NCI-H748 treated with DMSO at 0.1 percent for 48 hours (cell line): ENCODE results near the gene FANK1.
"Not testable (repeated sequence)": the region's sequence is repeated elsewhere in the genome, so short reads cannot be mapped to it uniquely, and the experiment has no call there.

Source experiments
- DNase-seq: peaks from one replicate; lab custom pipeline; 2025; lab: John Stamatoyannopoulos, UW

The FANK1 gene

DNA sequence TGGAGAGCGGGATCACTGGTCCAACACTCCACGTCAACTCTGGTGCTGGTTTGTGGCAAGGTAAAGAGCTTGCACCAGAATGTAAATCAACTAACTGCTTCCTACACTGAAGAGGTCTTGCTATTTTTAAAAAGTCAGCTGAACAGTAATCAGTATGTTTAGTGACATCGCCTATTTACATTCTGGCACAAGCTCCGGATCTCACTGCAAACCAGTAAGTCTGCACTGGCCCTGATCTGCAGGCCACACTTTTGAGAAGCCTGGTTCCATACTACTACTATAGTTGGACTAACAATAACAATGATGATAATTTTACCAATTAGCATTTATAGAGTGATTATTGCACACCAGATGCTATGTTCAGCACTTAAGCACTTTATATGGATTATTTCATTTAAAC lies 6.9 kb upstream of the FANK1 start:
- not testable (repeated sequence) for DNase-seq

GRCh38 chr10:125892402-125892801 lies 4.0 kb upstream of the FANK1 start:
- DNase-seq: not testable (repeated sequence)

DNA sequence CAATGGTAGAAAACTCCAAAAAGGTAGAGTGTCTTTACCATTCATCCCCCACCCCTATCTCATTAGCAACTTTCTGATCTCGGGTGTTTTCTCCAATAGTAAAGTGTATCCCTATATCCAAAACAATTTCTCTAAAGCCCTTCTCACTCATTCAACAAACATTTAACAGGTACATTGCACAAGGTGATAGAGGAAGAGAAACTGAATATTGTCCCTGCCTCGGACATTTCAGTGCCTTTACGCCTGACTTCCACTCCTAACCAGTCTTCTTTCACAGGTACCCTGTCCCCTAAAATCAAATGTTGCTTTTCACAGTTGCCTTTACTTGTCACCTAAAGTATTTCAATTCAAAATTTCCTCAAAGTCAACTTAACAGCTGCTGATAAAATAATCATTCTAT lies 2.2 kb upstream of the FANK1 start:
- DNase-seq: not testable (repeated sequence)

DNA sequence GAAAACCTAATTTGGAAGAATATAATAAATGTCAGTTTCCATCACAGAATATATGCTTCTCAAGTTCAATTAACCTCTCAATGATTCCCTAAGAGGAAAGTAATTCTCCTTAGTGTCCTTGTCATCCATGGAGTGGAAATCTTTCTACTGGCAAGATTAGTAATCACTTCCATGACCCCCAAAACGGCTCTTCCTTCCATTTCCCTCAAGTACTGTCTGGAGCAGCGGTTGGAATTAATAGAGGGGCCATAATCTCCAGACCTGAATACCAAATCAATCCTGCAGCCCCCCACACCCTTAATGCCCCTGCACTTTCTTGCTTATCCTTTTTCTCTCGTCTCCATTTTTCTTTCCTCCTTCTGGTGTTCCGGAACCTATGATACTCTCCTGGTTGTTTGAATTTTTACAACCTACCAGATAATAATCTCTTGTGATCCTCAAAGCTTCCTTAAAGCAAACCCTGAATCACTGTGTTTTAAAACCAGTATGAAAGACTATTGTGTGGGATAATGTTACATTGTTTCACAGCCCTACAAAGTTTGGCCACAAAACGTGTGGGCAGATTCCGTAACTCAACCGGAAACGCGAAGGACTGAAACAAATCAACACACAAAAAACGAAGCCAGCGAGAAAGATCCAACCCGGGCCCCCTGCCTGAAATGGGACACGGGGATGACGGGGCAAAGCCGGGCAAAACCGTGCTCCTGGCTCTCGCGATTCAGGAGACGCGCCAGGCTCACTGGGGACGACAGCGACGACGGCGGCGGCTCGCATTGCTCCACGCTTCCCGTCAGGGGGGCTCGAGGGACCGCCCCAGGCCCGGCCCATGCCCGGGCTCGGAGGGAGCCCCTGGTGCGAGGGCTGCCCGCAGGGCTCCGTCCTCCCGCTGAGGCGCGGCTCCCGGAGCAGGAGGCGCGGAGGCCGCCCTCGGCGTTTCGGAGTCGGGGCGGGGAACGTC lies 955 bp upstream of the FANK1 start:
- not testable (repeated sequence) for DNase-seq

DNA sequence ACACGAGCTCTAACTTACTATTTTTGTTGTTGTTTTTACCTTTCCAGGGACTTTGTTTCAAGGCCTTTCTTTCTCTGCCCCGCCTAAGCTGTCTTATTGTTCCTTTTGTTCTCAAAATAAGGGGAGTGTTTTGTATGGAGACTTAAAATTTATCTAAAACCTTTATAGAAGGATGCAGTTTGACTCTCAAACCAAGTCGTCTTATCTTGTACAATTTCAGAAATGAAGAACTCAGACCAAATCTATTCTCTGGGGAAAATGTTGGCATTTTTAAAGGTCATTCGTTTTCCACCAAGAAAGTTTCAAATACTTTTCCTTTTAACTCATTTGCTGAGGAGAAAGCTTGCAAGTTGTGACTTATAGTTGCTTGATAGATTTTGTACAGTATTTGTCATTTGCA lies 953 bp downstream of the FANK1 start:
- not testable (repeated sequence) for DNase-seq

DNA sequence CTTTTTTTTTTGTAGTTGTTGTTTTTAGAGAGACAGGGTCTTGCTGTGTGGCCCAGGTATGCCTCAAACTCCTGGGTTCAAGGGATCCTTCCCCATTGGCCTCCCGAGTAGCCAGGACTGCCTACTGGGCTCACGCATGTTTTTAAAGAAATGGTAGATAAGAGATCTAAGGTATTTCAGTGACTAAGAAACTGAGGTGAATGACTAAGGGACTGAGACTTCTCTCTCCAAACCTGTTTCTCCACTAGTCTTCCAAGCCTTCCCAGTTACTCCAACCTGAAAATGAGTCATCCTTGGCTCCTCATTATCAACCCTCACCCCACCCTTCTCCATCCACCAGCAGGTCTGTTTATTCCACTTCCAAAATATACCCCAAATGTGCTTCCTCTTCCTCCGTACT lies 4.6 kb downstream of the FANK1 start:
- DNase-seq: not testable (repeated sequence)

DNA sequence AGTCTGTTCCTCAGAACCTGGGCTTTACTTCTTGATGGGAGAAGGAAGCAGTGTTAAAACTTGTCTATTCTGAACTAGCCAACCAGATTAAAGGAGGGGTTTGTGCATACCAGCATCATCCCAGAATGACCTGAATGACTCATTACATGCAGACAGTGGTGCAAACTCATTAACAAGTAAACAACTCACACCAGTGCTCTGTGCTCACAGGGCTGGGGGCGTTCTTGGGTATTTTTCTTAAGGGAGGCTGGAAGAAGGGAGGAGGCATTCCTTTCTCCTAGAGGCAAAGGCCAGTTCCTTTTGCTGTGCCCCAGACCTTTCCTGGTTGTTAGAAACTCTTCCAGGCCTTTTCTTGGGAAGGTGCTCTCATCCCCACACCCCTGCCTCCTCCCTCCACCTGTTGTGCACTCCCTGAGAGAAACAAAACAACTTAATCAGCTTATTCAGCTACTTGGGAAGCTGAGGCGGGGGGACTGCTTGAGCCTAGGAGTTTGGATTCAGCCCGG lies 6.8 kb downstream of the FANK1 start:
- DNase-seq: not testable (repeated sequence)

DNA sequence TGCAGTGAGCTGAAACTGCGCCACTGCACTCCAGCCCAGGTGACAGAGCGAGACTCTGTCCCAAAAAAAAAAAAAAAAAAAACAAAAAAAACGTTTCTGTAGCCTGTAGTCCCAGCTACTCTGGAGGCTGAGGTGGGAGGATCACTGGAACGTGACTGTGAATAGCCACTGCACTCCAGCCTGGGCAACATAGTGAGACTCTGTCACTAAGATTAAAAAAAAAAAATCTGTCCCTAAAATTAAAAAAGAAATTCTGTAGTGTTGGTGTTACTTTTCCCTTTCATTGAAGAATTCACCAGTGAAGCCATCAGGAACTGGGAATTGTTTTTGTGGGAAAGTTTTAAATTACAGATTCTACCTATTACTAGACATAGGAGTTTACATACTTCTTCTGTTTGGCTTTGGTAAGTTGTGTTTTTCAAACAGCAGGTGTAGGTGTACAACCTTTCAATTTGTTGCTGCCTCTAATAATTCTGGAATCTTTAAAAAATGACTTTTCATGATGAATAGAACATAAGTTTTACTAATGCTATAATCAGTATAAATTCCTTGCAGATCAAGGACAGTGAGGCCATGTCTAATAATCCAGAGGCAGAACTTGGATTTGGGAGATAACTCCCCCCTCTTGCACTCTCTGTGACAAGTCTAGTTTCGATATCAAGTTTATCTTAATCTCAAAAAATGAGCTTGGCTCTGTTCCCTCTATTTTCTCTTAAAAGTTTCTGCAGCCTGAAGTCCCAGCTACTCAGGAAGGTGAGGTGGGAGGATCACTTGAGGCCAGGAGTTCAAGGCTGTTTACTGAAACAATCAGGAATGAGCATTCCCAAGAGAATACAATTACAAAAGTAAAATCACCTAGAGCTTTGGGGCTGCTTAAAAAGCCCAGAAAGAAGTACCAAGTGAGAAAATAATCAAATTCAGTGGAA lies 9.0 kb downstream of the FANK1 start:
- not testable (repeated sequence) for DNase-seq

DNA sequence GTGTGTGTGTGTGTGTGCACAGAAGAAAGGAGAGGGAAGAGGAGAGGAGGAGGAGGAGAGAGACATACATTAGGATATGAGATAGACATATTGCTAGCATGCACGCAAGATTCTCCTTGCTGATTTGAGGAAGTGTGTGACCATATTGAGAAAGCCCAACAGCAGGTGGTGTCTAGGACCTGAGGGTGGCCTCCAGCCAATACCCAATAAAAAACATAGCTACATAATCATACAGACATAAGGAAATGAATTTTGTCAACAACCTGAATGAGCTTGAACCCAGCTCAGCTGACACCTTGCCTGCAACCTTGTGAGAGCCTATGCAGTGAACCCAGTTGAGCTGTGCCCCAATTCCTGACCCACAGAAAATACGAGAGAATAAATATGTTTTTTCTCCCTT lies 11.2 kb downstream of the FANK1 start:
- DNase-seq: not testable (repeated sequence)

DNA sequence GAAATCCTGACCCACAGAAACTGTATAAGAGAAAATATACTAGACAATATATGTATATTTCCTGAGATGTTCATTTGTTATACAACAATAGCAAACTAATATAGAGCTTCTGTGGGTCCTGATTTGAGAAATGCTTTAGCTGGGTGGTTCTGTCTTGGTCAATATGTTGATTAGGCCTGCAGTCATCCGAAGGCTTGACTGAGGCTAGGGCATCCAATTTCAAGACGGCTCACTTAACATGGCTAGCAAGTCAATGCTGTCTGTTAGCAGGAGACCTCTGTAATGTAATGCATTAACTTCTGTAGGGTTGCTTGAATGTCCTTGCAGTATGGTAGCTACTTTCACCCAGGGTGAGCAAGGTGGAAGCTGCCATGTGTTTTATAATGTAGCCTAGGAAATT lies 12.4 kb downstream of the FANK1 start:
- not testable (repeated sequence) for DNase-seq

DNA sequence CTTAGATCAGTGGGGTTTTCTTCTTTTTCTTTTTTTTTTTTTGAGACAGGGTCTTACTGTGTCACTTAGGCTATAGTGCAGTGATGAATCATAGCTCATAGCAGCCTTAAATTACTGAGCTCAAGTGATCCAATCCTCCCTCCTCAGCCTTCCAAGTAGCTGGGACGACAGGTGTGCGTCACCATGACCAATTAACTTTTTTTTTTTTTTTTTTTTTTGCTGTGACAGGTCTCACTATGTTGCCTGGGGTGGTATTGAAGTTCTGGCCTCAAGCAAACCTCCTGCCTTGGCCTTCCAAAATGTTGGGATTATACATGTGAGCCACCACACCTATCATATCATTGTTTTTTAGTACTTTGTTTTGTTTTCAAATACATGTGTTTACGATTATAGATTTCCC lies 13.1 kb downstream of the FANK1 start:
- not testable (repeated sequence) for DNase-seq

DNA sequence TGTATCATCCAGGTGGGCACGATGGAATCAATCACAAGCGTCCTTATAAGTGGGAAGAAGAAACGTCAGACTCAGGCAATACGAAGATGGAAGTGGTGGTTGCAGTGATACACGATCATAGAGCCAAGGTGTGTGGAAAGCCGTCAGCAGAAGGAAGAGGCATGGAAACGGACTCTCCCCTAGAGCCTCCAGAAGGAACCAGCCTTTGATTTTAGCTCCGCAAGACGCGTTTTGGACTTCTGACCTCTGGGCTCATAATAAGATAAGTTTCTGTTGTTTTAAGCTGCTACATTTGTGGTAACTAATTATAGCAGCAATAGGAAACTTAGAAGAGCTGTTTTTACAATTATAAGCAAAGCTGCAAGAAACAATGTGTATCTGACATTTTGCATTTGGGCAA lies 14.8 kb downstream of the FANK1 start:
- DNase-seq: no peak

- peak; percentile 80 for DNase-seq
These were observed 15.6 kb downstream of the FANK1 start for GRCh38 chr10:125911990-125912389.

GRCh38 chr10:125913277-125913676 lies 16.9 kb downstream of the FANK1 start:
- DNase-seq: not testable (repeated sequence)

- no peak for DNase-seq
These were observed 20.6 kb downstream of the FANK1 start for GRCh38 chr10:125916977-125917376.

DNA sequence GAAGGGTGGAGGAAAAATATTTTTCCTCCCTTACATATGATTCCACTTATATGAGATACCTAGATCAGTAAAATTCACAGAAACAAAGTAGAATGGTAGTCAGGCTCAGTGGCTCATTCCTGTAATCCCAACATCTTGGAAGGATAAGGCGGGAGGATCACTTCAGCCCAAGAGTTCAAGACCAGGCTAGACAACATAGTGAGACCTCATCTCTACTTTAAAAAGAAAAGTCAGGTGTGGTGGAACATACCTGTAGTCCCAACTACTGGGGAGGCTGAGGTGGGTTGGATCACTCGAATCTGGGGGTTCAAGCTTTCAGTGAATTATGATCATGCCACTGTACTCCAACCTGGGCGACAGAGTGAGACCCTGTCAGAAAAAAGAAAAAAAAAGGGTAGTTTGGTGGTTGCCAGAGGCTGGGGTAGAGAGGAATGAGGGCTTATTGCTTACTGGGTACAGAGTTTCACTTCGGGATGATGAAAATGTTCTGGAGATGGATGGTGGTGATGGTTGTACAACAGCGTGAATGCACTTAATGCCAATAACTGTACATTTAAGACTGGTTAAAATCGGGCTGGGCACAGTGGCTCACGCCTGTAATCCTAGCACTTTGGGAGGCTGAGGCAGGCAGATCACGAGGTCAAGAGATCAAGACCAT lies 21.5 kb downstream of the FANK1 start:
- not testable (repeated sequence) for DNase-seq

DNA sequence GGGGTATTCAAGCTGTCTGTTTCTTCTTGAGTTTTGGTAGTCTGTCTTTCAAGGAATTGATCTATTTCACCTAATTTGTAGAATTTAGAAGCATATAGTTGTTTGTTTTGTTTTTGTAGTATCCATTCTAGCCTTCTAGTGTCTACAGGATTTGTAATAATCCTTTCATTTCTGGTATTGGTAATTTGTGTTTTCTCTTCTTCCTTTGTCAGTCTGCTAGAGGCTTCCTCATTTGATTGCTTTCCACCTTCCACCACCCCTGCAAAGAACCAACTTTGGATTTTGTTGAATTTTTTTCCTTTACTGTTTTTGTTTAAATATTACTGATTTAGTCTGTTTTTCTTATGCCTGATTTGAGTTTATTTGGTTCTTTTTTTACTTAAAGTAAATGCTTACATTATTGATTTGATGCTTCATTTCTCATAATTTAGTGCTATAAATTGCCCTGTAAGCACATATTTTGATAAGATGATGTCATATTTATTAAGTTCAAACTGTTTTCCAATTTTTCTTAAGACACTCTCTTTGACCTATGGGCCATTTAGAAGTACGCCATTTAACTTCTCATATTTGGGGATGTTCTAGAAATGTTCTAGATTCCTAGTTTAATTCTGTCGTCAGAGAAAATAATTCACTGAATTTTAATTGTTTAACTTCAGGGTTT lies 25.4 kb downstream of the FANK1 start:
- DNase-seq: not testable (repeated sequence)

- no peak for DNase-seq
These were observed 29.0 kb downstream of the FANK1 start for GRCh38 chr10:125925262-125925834.

- no peak for DNase-seq
These were observed 29.9 kb downstream of the FANK1 start for GRCh38 chr10:125926247-125926646.

GRCh38 chr10:125927265-125927664 lies 30.9 kb downstream of the FANK1 start:
- not testable (repeated sequence) for DNase-seq
